ENCODE measurements around the gene CPM. TPM values are rescaled to one million over a fixed set of nuclear protein-coding genes. Genes with fewer than 3 reads are reported as not detected.

The CPM gene
- total RNA-seq, 3 donors from 2014 or later (not counting 1 experiment from before 2014, with no cell fraction given), result 0.25 to 1.6 (median 0.68) TPM

DNA sequence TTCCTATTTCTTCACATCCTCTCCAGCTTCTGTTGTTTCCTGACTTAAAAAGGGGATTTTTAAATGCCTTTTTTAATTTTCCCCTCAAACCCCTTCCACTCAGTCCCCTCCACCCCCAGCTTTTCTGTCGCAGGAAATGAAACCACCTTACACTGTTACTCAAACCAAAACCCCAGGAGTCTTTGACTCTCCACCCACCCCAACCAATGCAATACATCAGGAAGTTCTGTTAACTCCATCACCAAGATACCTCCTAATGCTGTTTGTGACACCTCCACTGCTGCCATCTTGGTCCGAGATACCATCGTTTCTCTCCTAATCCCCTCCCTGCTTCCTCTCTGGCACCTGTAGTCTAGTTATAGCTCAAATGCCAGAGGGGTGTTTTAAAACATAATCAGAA, 25.4 kb upstream of the CPM start:
- no peak for ATAC-seq

GRCh38 chr12:68957273-68957672, 24.3 kb upstream of the CPM start:
- Mint-ChIP-seq H3K36me3 (no peaks in the 10 kb centered on the region), H3K27me3 (ENCODE audit: low read depth in 2 of 2) (peaks cover 0 to 8% of the 10 kb centered on the region in 2 donors), H3K9me3 (no peaks in the 10 kb centered on the region), H3K27ac (no peak overlapping the region), H3K4me3 (no peak overlapping the region), H3K4me1 (peaks cover 9 to 14% of the 10 kb centered on the region in 2 donors)
- TF ChIP-seq CTCF (IDR thresholded peaks at IDR 0.05), result no peak
- DNase-seq, result no peak
- Histone ChIP-seq H3K4me1 (ENCODE audit: control insufficient read depth, insufficient read depth, low read length) (no peaks in the 10 kb centered on the region), H3K27ac (ENCODE audit: low read length) (no peak overlapping the region), H3K9me3 (ENCODE audit: control insufficient read depth, insufficient read depth, low read length) (no peaks in the 10 kb centered on the region), H3K36me3 (ENCODE audit: control insufficient read depth, insufficient read depth, low read length) (no peaks in the 10 kb centered on the region), H3K4me3 (ENCODE audit: low read length) (no peak overlapping the region), H3K27me3 (ENCODE audit: control insufficient read depth, insufficient read depth, low read length) (no peaks in the 10 kb centered on the region)
- no peak for ATAC-seq
- intact Hi-C loops (cut with micrococcal nuclease), result no loop called here

More for the DNA sequence above, 25.4 kb upstream of the CPM start:
- intact Hi-C loops (cut with micrococcal nuclease), result no loop called here
- H3K4me3 ChIP-seq (ENCODE audit: low read length), result no peak overlapping the region
- TF ChIP-seq CTCF (IDR thresholded peaks at IDR 0.05), result no peak
- no peaks in the 10 kb centered on the region for H3K9me3 ChIP-seq (ENCODE audit: control insufficient read depth, insufficient read depth, low read length)
- H3K27ac ChIP-seq (ENCODE audit: low read length), result no peak overlapping the region
- H3K4me1 ChIP-seq (ENCODE audit: control insufficient read depth, insufficient read depth, low read length), result no peaks in the 10 kb centered on the region
- H3K36me3 Mint-ChIP-seq, result no peaks in the 10 kb centered on the region
- H3K4me1 Mint-ChIP-seq, result peaks cover 9 to 14% of the 10 kb centered on the region in 2 donors
- H3K9me3 Mint-ChIP-seq, result no peaks in the 10 kb centered on the region
- no peak overlapping the region for H3K4me3 Mint-ChIP-seq
- WGBS (ENCODE audit: insufficient coverage), result 23% methylated on average over 3 of the region's 3 CpGs
- DNase-seq, result no peak
- no peak overlapping the region for H3K27ac Mint-ChIP-seq
- H3K36me3 ChIP-seq (ENCODE audit: control insufficient read depth, insufficient read depth, low read length), result no peaks in the 10 kb centered on the region
- H3K27me3 Mint-ChIP-seq (ENCODE audit: low read depth in 2 of 2), result peaks cover 0 to 3% of the 10 kb centered on the region in 2 donors
- H3K27me3 ChIP-seq (ENCODE audit: control insufficient read depth, insufficient read depth, low read length), result no peaks in the 10 kb centered on the region

- no peak for DNase-seq
- peaks cover 2 to 8% of the 10 kb centered on the region in 2 donors for H3K27me3 Mint-ChIP-seq (ENCODE audit: low read depth in 2 of 2)
- H3K36me3 Mint-ChIP-seq, result no peaks in the 10 kb centered on the region
- H3K4me3 Mint-ChIP-seq, result no peak overlapping the region
- no peaks in the 10 kb centered on the region for H3K9me3 Mint-ChIP-seq
- Histone ChIP-seq H3K4me3 (ENCODE audit: low read length) (no peak overlapping the region), H3K36me3 (ENCODE audit: control insufficient read depth, insufficient read depth, low read length) (no peaks in the 10 kb centered on the region), H3K27ac (ENCODE audit: low read length) (no peak overlapping the region), H3K4me1 (ENCODE audit: control insufficient read depth, insufficient read depth, low read length) (no peaks in the 10 kb centered on the region), H3K9me3 (ENCODE audit: control insufficient read depth, insufficient read depth, low read length) (no peaks in the 10 kb centered on the region), H3K27me3 (ENCODE audit: control insufficient read depth, insufficient read depth, low read length) (no peaks in the 10 kb centered on the region)
- WGBS (ENCODE audit: insufficient coverage), result 90% methylated on average over 4 of the region's 4 CpGs
- H3K4me1 Mint-ChIP-seq, result peaks cover 9 to 14% of the 10 kb centered on the region in 2 donors
- intact Hi-C loops (cut with micrococcal nuclease), result no loop called here
- TF ChIP-seq CTCF (IDR thresholded peaks at IDR 0.05), result no peak
- no peak overlapping the region for H3K27ac Mint-ChIP-seq
- ATAC-seq, result no peak
Observed at GRCh38 chr12:68956466-68956865, 23.5 kb upstream of the CPM start.

DNA sequence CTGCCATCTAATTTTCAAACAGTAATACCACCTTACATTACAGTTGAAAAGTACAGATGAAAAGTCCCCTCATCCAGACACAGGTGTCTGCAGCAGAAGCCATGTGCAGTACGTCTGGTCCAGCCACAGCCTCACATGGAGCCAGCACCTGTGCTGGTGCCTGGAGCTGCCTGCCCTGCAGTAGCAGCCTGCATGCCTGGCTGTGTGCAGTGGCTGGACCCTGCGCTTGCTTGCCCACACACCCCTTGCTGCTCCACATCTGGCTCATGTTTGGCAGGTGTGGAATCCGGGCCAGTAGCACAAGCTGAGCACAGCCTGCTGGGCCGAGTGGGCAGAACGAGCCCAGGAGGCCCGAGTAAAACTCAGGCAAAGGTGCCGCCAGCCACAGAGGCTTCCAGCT, 21.8 kb upstream of the CPM start:
- no peak for TF ChIP-seq CTCF (IDR thresholded peaks at IDR 0.05)

More for the DNA sequence above, 21.8 kb upstream of the CPM start:
- no peak overlapping the region for H3K27ac Mint-ChIP-seq
- intact Hi-C loops (cut with micrococcal nuclease), result no loop called here
- no peak for DNase-seq
- WGBS (ENCODE audit: insufficient coverage), result 92% methylated on average over 7 of the region's 7 CpGs
- H3K4me3 Mint-ChIP-seq, result no peak overlapping the region
- no peaks in the 10 kb centered on the region for H3K27me3 ChIP-seq (ENCODE audit: control insufficient read depth, insufficient read depth, low read length)
- H3K4me3 ChIP-seq (ENCODE audit: low read length), result no peak overlapping the region
- H3K4me1 ChIP-seq (ENCODE audit: control insufficient read depth, insufficient read depth, low read length), result no peaks in the 10 kb centered on the region
- ATAC-seq, result no peak
- H3K4me1 Mint-ChIP-seq, result peaks cover 9 to 14% of the 10 kb centered on the region in 2 donors
- H3K9me3 ChIP-seq (ENCODE audit: control insufficient read depth, insufficient read depth, low read length), result no peaks in the 10 kb centered on the region
- H3K27me3 Mint-ChIP-seq (ENCODE audit: low read depth in 2 of 2), result peaks cover 6 to 8% of the 10 kb centered on the region in 2 donors
- no peaks in the 10 kb centered on the region for H3K9me3 Mint-ChIP-seq
- H3K27ac ChIP-seq (ENCODE audit: low read length), result no peak overlapping the region
- no peaks in the 10 kb centered on the region for H3K36me3 Mint-ChIP-seq
- H3K36me3 ChIP-seq (ENCODE audit: control insufficient read depth, insufficient read depth, low read length), result no peaks in the 10 kb centered on the region

All from natural killer cell (primary cell).